ENCODE data around the gene KDM5C.
"Not testable (repeated sequence)": the region's sequence is repeated elsewhere in the genome, so short reads cannot be mapped to it uniquely, and the experiment has no call there.

KDM5C gene

GRCh38 chrX:53190363-53190960 lies 34.5 kb downstream of the KDM5C start:
- no peak for DNase-seq (ENCODE audit: low spot score)

GRCh38 chrX:53188763-53189162 lies 36.2 kb downstream of the KDM5C start:
- no peak for DNase-seq (ENCODE audit: low spot score)

- DNase-seq (ENCODE audit: low spot score), result no peak
These were observed 38.7 kb downstream of the KDM5C start for GRCh38 chrX:53186351-53186750.

GRCh38 chrX:53184836-53185235 lies 40.2 kb downstream of the KDM5C start:
- DNase-seq (ENCODE audit: low spot score), result peak; percentile 71

- no peak for DNase-seq (ENCODE audit: low spot score)
These were observed 53.7 kb downstream of the KDM5C start for GRCh38 chrX:53171356-53171755.

GRCh38 chrX:53166103-53166502 lies 58.9 kb downstream of the KDM5C start:
- DNase-seq (ENCODE audit: low spot score), result no peak

- not testable (repeated sequence) for DNase-seq (ENCODE audit: low spot score)
These were observed 60.4 kb downstream of the KDM5C start for GRCh38 chrX:53164566-53164965.

- DNase-seq (ENCODE audit: low spot score), result no peak
These were observed 61.6 kb downstream of the KDM5C start for GRCh38 chrX:53163436-53163835.

- no peak for DNase-seq (ENCODE audit: low spot score)
These were observed 64.6 kb downstream of the KDM5C start for GRCh38 chrX:53160297-53160983.

GRCh38 chrX:53159184-53159583 lies 65.8 kb downstream of the KDM5C start:
- DNase-seq (ENCODE audit: low spot score), result no peak

GRCh38 chrX:53156207-53156596 lies 68.8 kb downstream of the KDM5C start:
- DNase-seq (ENCODE audit: low spot score), result no peak

- DNase-seq (ENCODE audit: low spot score), result no peak
These were observed 69.3 kb downstream of the KDM5C start for GRCh38 chrX:53155512-53156206.

GRCh38 chrX:53153581-53153980 lies 71.4 kb downstream of the KDM5C start:
- DNase-seq (ENCODE audit: low spot score), result no peak
